HUDEP-2 (cell line): ENCODE measurements around the gene TARDBP.
"Not testable (repeated sequence)": the region's sequence is repeated elsewhere in the genome, so short reads cannot be mapped to it uniquely, and the experiment has no call there.

Experiments used
- DNase-seq, 76 experiments: peaks; one replicate each; lab custom pipeline; 2025; ENCODE audit not compliant: unreplicated experiment in 76 of 76; lab: John Stamatoyannopoulos, UW

The TARDBP gene

DNA sequence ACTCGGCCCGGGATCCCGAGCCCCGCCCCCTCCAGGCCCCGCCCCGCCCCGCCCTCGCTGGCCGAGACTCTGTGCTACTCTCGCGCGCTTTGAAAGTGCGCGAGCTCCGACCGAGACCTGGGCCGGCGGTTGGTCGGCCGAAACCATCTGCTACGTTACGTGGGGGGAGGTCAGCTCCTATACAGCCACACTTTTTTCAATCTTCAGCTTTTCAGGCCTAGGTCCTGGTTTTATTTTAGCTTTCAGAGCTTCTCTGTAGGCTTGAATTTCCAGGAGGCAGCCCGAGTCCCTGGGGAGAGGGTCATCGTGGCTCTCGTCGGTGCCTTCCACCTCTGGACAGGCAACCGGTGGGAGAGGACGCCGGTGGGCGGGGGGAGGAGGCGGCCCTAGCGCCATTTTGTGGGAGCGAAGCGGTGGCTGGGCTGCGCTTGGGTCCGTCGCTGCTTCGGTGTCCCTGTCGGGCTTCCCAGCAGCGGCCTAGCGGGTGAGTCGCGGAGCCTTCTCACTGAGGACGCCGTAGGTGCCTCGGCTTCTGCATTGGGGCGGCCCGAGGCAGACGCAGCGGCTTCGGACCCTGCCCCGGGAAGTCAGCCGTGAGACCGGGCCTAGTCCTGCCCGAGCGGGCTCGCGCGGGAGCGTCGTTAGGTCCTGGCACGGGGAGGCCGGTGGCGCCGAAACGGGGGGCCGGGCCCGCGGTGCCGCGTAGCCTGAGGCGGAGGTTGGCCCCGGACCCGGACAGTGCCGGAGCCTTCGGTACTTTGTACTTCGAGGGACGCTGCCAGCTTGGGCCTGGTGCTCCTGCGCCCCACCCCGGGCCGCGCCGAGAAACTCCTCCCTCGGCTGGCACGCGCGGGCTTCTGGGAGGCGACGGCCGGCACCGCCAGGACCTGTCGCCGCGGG, at the start of gene TARDBP:
Gene TARDBP (plus strand): TSS at position 395 of the 900 bp plus-strand sequence. CDS start 1,074 bp downstream, outside the sequence.
- DNase-seq, result peak in 75 of 76 experiments; percentile 26 to 98 (median 83)

DNA sequence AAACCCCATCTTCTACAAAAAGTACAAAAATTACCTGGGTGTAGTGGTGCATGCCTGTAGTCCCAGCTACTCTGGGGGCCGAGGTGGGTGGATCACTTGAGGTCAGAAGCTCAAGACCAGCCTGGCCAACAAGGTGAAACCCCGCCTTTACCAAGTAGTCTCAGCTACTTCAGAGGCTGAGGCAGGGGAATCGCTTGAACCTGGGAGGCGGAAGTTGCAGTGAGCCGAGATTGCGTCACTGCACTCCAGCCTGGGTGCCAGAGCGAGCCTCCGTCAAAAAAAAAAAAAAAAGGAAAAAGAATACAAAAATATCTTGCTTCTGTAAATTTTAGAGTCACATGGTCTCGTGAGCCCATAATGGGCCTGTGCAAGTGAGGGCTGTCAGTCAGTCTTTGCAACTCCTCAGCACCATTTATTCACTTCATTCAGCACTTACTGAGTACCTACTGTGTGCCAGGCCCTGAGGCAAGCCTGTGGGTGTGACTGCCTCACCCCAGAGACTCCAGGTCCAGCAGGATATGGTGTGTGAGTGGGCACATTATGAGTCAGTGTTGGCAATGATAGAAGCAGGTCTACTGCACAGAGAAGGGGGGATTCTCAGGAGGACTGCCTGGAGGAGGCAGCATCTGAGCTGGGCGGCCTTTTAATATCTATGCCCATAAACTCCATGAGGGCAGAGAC, 46.8 kb upstream of the TARDBP start:
- DNase-seq, result no peak

DNA sequence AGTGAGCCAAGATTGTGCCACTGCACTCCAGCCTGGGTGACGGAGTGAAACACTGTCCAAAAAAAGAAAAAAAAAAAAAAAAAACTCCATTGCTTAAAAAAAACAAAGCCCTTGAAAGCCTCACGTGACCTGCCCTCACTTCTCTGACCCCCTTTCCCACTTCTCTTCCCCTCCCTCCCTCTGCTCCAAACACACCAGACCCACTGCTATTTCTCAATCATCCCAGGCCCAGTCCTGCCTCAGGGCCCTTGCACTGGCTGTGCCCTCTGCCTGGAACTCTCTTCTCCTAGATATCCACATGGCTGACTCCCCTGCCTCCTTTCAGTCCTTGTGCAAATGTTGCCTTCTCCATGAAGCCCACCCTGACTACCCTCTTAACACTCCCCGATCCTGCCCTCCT, 45.4 kb upstream of the TARDBP start:
- no peak for DNase-seq

DNA sequence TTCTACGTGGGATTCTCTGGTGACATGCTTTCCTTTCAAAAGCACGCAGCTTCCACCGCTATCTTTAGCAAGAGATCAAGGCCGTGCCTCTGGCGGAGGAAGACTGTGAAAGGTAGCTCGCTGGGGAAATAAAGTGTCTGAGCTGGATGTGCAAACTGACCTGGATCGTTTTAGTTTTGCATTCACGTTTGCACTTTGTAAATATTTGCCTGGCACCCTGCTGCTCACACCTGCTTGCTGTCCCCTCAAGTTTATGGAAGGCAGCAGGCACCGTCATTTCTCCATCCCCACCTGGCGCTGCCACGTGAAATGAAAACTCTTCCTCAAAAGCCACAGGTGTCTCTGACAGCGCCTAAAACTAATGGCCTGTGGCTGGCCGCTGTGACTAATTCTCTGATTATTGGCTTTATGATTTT, 44.0 kb upstream of the TARDBP start:
- DNase-seq, result no peak

DNA sequence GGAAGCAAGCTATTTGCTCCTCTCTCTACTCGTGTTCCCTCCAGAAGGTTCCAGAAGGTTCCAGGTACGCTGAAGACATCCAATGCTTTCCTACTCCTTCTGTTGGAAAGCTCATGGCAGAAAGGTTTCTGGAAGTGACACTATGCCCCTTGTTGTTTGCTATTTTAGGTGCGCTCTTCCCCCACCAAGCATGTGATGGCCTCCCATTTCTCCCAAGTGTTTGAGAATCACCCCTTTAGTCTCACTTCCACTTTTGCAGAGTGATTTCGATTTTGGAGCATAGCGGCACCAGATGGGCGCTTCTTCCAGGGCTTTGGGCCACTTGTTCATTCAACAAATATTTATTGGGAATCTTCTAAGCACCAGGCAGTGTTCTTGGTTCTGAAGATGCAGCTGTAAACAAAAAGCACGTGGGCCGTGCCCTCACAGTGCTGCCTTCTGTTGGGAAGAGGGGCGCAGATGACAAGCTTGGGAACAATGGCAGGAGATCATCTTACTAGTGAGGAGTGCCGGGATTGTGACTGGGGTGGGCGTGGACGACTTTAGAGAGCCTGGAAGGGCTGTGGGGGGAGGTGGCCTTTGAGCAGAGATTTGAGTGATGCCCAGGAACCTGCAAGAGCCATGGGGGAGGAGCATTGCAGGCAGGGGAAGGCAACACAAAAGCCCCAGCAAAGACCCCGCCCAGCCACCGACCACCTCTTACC, 43.0 kb upstream of the TARDBP start:
- no peak for DNase-seq

DNA sequence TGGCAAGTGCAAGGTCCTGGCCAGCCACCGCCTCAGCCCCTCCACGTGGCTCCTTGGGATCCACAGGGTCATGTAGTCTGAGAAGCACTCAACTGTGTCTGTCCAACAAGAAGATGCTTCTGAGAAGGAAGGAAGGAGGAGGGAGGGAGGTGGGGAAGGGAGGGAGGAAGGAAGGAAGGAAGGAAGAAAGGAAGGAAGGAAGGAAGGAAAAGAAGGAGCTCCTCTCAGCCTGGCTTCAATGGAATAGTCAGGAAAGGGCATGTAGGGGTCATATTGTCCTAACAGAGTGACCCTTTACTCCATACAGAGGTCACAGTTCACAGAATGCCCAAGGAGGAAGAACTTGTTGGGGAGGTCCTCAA, 42.5 kb upstream of the TARDBP start:
- no peak for DNase-seq

DNA sequence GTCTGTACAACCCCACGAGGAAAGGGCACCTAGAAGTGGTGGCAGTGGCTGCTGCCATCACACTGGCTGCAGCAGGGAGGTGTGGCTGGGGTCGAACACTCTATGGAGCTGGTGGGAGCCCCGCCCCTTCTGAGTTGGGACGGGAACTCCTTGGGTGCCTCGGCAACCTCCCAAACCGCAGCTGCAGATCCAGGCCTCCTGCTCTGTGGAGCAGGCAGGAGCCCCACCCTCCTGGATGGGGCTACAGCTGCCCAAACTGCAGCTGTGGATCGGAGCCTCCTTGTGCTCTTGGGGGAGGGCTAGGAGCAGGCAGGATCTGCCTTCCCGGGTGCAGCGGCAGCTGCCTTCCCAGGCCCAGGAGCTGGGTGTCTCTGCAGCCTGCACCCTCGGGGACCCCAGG, 38.9 kb upstream of the TARDBP start:
- no peak for DNase-seq

DNA sequence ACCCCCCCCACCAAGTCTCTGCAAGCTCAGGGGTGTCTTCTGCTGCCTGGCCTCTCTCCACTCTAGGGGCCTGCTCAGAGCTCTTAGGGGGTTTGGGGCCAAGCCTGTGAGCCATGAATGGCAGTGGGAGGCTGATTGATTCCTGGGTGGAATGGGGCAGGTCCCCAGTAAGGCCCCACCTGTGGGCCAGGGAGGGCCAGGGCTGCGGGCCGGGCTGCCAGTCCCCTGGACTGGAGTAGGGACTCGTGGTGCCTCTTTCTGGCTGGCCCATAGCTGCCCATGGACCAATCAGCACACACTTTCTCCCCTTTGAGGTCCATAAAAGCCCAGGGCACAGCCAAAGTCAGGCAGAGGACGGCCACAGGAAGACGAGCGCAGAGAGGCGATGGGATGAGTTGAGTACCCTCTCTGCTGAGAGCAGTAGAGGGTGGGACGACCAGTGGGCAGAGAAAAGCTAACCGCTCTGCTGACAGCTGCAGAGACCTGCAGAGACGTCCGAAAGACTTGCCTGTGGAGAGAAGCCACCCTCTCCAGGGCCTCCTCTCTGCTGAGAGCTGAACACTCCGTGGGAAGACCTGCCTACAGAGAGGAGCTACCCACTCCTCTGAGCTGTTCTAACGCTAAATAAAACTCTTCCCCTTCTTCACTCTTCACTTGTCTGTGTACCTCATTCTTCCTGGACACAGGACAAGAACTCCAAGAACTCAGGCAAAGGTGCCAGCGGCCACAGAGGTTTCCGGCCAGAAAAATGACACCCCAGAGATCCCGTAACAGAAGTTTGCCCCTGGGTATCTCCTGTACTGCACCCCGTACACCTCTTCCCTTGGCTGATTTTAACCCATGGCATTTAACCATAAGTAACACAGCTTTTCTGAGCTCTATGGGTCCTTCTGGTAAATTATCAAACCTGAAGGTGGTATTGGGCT, 38.2 kb upstream of the TARDBP start:
- no peak for DNase-seq

DNA sequence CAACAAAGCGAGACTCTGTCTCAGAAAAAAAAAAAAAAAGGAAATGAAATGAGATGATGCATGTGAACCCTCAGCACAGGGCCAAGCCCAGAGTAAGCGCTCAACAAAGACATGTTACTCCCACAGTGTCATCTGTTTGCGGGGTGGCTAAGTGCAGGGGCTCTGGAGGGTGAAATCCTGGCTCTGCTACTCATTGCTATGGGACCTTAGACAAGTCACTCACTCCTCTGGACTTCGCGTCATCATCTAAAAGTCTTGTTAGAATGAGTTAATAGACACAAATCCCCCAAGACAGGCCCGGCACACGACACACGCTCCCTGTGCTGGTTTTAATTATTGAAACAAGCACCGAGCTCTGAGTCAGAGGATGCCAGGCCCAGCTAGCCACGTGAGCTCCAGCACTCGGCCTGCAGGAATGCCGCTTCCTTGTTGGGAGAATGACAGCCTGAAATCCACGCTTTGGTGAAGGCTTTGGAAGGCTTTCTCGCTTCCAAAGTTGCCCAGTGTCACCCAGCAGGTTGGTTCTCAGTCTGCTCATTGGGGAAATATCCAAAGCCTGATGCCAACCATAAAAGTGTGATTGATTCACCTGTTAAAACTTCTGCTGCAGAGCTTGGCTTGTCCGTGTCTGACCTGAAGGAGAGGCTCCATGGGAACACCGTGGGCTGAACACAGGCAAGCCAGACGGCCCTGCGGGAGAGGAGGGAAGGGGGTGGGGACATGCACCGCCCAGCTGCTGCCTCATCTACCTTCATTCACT, 36.7 kb upstream of the TARDBP start:
- DNase-seq, result no peak

DNA sequence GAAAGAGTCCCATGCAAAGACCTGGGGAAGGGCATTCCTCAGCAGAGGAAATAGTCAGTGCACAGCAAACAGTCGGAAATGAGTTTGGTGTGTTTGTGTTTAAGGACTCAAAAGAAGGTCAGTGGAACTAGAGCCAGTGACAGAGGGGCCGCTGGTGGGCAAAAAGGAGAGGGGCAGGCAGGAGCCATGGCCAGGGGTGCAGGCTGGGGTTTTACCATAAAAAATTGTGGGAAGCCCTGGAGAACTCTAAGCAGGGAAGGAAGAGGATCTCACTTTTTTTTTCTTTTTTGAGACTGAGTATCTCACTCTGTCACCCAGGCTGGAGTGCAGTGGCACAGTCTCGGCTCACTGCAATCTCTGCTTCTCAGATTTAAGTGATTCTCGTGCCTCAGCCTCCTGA, 33.7 kb upstream of the TARDBP start:
- no peak for DNase-seq

DNA sequence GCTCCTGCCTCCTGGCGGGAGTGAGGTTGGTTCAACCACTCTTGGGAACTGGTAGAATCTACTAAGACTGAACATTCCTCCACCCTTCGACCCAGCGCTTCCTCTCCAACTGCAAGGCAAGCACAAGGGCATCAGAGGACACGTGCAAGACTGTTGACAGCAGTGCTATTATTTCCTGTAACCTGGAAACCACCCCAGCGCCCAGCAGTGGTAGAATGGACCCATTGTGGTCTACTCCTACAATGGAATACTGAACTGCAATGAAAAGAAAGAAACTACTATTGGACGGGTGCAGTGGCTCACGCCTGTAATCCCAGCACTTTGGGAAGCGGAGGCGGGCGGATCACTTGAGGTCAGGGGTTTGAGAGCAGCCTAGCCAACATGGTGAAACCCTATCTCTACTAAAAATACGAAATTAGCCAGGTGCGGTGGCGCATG, 33.0 kb upstream of the TARDBP start:
- DNase-seq, result no peak

DNA sequence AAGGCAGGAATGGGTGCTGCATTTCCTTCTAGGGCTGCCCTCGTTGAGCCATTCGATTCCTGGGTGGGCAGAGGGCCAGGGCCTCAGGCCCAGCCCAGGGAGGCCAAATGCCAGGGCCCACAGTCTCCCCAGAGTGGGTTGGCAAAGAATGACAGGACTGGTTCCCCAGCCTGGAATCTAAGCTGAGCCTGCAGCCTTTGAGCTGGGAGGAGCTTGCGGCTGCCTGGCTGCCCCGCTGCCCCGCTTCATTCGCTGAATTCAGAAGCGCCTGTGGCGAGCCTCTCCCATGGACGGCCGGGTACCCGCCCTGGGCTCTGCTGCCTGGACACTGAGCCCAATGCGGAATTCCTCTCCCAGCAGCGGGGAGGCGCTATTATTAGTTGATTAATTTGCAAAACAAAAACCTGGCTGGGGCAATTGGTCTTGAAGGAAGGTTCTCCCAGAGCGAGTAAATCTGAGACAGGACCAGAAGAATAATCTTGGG, 32.3 kb upstream of the TARDBP start:
- DNase-seq, result no peak

DNA sequence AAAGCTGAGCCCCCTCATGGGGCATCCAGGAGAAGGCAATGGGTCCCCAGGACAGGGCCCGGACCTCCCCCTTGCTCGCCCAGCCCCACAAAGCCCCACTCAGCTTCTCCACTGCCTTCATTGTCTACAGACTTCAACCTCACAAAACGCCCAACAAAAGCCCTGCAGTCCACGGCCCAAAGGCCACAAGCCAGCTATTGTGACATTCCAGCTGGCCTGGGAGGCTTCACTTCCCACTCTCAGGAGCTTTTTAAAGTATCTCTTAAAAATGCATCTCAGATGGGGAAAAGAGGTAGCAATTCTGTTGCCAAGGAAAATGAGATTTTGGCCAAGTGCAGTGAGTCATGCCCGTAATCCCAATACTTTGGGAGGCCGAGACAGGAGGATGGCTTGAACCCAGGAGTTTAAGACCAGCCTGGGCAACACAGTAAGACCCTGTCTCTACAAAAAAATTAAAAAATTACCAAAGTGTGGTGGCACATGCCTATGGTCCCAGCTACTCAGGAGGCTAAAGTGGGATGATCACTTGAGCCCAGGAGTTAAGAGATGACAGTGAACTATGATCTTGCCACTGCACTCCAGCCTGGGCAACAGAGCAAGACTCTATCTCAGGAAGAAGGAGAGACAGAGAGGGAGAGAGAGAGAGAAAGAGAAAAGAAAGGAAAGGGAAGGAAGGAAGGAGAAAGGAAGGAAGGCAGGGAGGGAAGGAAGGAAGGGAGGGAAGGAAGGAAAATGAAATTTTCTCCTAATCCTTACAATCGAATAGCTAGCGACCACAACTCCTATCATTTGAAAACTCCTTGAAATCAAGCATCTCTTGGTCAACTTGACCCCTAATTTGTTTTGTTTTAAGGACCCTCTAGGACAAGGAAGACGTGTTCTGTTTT, 31.4 kb upstream of the TARDBP start:
- DNase-seq, result no peak

DNA sequence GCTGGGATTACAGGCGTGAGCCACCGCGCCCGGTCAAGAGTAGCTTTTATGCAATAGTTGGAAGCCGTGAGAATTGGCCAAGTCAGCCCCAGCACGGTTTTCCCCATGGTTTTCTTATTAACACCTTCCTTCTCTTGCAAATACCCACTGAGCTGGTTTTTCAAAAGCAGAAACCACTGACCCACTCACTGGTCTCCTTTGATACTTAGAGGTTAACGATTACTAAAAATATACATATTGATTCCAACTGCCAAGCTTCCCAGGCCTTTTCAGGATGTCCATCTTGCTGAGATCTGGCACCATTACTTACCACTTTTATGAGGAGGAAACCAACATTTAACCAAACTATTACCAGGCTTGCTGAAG, 25.9 kb upstream of the TARDBP start:
- DNase-seq, result no peak

DNA sequence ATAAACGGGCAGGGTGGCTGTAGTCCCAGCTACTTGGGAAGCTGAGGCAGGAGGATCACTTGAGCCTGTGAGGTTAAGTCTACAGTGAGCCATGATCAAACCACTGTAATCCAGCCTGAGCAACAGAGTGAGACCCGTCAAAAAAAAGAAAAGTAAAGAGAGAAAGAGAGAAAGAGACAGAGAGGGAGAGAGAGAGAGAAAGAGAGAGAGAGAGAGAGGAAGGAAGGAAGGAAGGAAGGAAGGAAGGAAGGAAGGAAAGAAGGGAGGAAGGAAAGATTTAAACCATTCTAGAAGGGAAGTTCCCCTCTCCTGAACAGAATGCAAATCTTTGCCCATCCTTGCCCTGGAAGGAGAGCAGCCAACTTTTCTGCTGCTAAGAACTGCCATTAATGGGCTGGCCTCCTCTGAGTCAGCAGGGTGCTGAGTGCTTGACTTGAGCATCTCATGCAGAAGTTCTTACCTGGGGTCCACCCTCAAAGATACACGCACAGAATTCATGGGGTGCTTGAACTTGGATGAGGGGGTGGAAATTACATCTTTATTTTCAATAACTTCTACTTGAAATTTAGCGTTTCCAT, 24.5 kb upstream of the TARDBP start:
- DNase-seq, result no peak

DNA sequence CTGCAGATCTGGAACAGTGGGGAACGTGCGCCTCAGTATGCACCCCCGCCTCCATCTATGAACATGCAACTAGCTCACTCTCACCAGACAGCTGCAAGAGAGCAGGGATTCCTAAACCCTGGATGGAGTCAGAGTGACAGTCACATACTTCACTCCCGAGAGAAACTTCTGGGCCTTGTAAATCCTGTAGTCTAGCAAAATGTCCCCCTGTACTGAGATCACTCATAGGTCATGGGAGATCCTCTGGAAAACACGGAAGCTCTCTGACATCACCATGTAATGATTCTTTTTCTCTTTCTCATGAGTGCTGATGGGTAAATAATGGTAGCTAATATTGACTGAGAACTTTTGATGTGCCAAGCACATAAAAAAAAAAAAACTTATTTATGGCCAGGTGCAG, 23.4 kb upstream of the TARDBP start:
- no peak for DNase-seq

DNA sequence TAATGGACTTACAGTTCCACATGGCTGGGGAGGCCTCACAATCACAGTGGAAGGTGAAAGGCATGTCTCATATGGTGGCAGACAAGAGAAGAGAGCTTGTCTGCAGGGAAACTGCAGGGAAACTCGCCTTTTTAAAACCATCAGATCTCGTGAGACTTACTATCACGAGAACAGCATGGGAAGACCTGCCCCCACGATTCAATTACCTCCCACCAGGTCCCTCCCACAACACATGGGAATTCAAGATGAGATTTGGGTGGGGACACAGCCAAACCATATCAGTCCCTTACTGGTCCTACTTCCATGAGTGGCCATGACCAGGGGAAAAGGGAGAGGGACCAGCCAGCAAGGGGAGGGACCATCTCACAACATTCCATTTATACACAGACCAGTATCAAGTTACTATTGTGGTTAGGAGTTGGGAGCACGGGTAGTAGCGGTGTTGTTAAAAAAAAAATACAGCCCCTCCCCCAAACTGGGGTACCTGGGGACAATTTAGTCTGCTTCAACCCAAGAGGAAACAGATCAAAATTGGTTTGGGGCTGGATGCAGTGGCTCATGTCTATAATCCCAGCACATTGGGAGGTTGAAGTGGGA, 22.4 kb upstream of the TARDBP start:
- not testable (repeated sequence) for DNase-seq

DNA sequence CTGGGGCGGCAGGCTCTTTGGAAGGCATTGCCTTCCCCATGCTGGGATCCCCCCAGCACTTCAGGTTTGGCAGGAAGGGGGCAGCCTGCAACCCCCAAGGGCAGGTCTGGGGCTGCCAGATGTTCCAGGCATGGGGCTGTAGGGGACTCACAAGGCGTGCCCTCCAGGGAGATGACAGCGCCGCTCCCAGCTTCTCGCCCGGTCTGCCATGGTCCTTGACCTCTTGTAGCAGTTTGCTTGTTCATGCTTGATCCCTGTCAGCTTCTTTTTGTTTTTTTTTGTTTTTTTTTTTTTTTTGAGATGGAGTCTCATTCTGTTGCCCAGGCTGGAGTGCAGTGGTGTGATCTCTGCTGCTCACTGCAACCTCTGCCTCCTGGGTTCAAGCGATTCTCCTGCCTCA, 21.6 kb upstream of the TARDBP start:
- DNase-seq, result no peak
